ENCODE results near the gene BIRC3. TPM values are rescaled to one million over a fixed set of nuclear protein-coding genes. Genes with fewer than 3 reads are reported as not detected.
"Not testable (repeated sequence)": the region's sequence is repeated elsewhere in the genome, so short reads cannot be mapped to it uniquely, and the experiment has no call there.

Gene BIRC3
- total RNA-seq, 1 donor from 2014 or later, result 0.16 TPM

GRCh38 chr11:102368472-102368871 is 51.2 kb downstream of the BIRC3 start:
- no peak for DNase-seq (ENCODE audit: low read depth)

- DNase-seq (ENCODE audit: low read depth), result not testable (repeated sequence)
These were observed 57.5 kb downstream of the BIRC3 start for GRCh38 chr11:102374633-102375424.

GRCh38 chr11:102375720-102376399 is 58.6 kb downstream of the BIRC3 start:
- no peak for DNase-seq (ENCODE audit: low read depth)

GRCh38 chr11:102377891-102378290 is 60.6 kb downstream of the BIRC3 start:
- no peak for DNase-seq (ENCODE audit: low read depth)

- DNase-seq (ENCODE audit: low read depth), result no peak
These were observed 61.5 kb downstream of the BIRC3 start for GRCh38 chr11:102378818-102379217.

- no peak for DNase-seq (ENCODE audit: low read depth)
These were observed 65.1 kb downstream of the BIRC3 start for GRCh38 chr11:102382384-102382783.

- DNase-seq (ENCODE audit: low read depth), result no peak
These were observed 66.6 kb downstream of the BIRC3 start for GRCh38 chr11:102383839-102384238.

GRCh38 chr11:102384419-102385079 is 67.3 kb downstream of the BIRC3 start:
- no peak for DNase-seq (ENCODE audit: low read depth)

- no peak for DNase-seq (ENCODE audit: low read depth)
These were observed 68.1 kb downstream of the BIRC3 start for GRCh38 chr11:102385085-102386007.

GRCh38 chr11:102386136-102386734 is 69.0 kb downstream of the BIRC3 start:
- no peak for DNase-seq (ENCODE audit: low read depth)

GRCh38 chr11:102387043-102387781 is 69.9 kb downstream of the BIRC3 start:
- DNase-seq (ENCODE audit: low read depth), result no peak

Other genes with a start within 250 kb of the BIRC3 start
- 68.5 and 69.1 TPM in 2 replicates for gene YAP1, start 207.0 kb upstream of the BIRC3 start, total RNA-seq
- gene BIRC2, start 29.7 kb downstream of the BIRC3 start, total RNA-seq, result 55.2 and 57.2 TPM in 2 replicates
- 126 and 144 TPM in 2 replicates for gene TMEM123, start 135.3 kb downstream of the BIRC3 start, total RNA-seq
- gene MMP7, start 213.3 kb downstream of the BIRC3 start, total RNA-seq, result not detected in 2 replicates